Mucosa of descending colon (tissue), 3 donors: ENCODE measurements around the gene MAGEF1. TPM values are rescaled to one million over a fixed set of nuclear protein-coding genes. Genes with fewer than 3 reads are reported as not detected.

ENCODE experiments used
- ATAC-seq: fragments of 200-7000 bp; cut with Tn5 transposase; one replicate; pipeline ENCODE4 v1.9.1; 2020; ENCODE audit warnings: mild to moderate bottlenecking, moderate library complexity
- DNase-seq, 3 donors: peaks; one replicate each; pipeline ENCODE4 v3.0.0-alpha.2; 2020
- H3K36me3 ChIP-seq: fragments of 200-600 bp; one replicate; pipeline ENCODE4 v1.8.0; 2021; ENCODE audit warnings: low read depth, mild to moderate bottlenecking
- H3K4me1 ChIP-seq: fragments of 200-600 bp; one replicate; pipeline ENCODE4 v1.8.0; 2021; ENCODE audit warnings: low read depth, mild to moderate bottlenecking
- H3K4me3 ChIP-seq: fragments of 200-600 bp; one replicate; pipeline ENCODE4 v1.8.0; 2021; ENCODE audit warnings: mild to moderate bottlenecking
- H3K9me3 ChIP-seq: fragments of 200-600 bp; one replicate; pipeline ENCODE4 v1.8.0; 2021; ENCODE audit warnings: mild to moderate bottlenecking
- CTCF ChIP-seq: fragments of 200-600 bp; IDR thresholded peaks from one replicate; pipeline ENCODE4 v1.8.0; 2022; ENCODE audit warnings: antibody characterized with exemption, mild to moderate bottlenecking
- intact Hi-C, 2 donors: fragments of 100-400 bp; cut with DNase I in 1 of 2; cut with micrococcal nuclease in 1 of 2; formaldehyde crosslinking; loops; one replicate each; pipeline versions ENCODE4 v1.11.0 to v1.11.1; 2022; cut with DNase I, micrococcal nuclease
- total RNA-seq, 3 donors: library from RNA; stranded (reverse); fragmentation: NEBNext Ultra II Directional in 2 of 3; extraction: Animal tissue kit (Norgen Biotek cat#: 25700) in 2 of 3; gene quantifications; one replicate each; pipeline versions ENCODE4 v1.2.1 to v1.2.4, GENCODE V29; 2021 to 2023
- donor health status: DM: no; HTN: no; CAD: no; lungs with moderate emphysema.
- donor health status: DM: no; HTN: no; CAD: no.
- donor health status: DM: no; HTN: yes; CAD: no.

Gene MAGEF1
- total RNA-seq, 3 donors from 2014 or later, result 17.3 to 30.2 (median 24.4) TPM

- Histone ChIP-seq H3K4me3 (no peak overlapping the region), H3K9me3 (no peaks in the 10 kb centered on the region), H3K36me3 (no peaks in the 10 kb centered on the region), H3K4me1 (no peaks in the 10 kb centered on the region)
- ATAC-seq, result no peak
- TF ChIP-seq CTCF, result no peak
- intact Hi-C loops, result no loop called here
- no peak for DNase-seq
Observed at GRCh38 chr3:184662187-184662586, 49.7 kb downstream of the MAGEF1 start.

- no peak for DNase-seq
- TF ChIP-seq CTCF, result no peak
- intact Hi-C loops, result no loop called here
Observed at GRCh38 chr3:184660931-184661330, 50.9 kb downstream of the MAGEF1 start.

More at GRCh38 chr3:184660931-184661330, 50.9 kb downstream of the MAGEF1 start:
- no peak for ATAC-seq
- no peaks in the 10 kb centered on the region for H3K4me1 ChIP-seq
- H3K9me3 ChIP-seq, result no peaks in the 10 kb centered on the region
- H3K36me3 ChIP-seq, result no peaks in the 10 kb centered on the region
- no peak overlapping the region for H3K4me3 ChIP-seq

Other genes with a start within 250 kb of the MAGEF1 start
- 10 to 100 TPM; 14.1 to 57.2 (median 33.6) TPM for gene EPHB3, start 150.3 kb downstream of the MAGEF1 start, total RNA-seq
- 10 to 100 TPM; 57.6 to 92.6 (median 74.7) TPM for gene VPS8, start 100.1 kb upstream of the MAGEF1 start, total RNA-seq